CD4-positive, alpha-beta T cell treated with Interleukin-2 at 100 ng/mL for 4 hours (primary cell): Measurements from ENCODE around the gene USF3.
"Not testable (repeated sequence)": the region's sequence is repeated elsewhere in the genome, so short reads cannot be mapped to it uniquely, and the experiment has no call there.

ENCODE experiments used
- DNase-seq: peaks from one replicate; pipeline ENCODE4 v3.0.0-alpha.2; 2020; ENCODE audit warnings: low spot score

USF3 gene

DNA sequence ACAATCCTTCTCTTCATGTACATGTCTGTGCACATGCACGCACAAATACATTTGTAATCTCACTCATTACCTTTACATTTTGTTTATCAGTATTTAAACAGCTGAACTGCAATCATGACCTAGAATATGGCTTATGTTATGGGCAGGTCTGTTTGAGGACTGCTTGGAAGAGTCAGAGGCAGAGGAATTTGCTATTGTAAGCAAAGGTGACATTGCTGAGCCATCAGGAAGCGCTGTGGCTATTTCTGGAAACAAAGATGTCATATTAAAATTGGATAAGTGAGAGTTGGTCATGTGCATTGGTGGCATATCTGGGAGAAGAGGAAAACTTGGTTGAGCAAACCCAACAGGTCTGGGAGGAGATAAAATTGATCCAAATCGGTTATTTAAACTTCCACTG lies 41.6 kb downstream of the USF3 start:
- no peak for DNase-seq

- DNase-seq = no peak
Measured at GRCh38 chr3:113654310-113654709, 42.1 kb downstream of the USF3 start.

DNA sequence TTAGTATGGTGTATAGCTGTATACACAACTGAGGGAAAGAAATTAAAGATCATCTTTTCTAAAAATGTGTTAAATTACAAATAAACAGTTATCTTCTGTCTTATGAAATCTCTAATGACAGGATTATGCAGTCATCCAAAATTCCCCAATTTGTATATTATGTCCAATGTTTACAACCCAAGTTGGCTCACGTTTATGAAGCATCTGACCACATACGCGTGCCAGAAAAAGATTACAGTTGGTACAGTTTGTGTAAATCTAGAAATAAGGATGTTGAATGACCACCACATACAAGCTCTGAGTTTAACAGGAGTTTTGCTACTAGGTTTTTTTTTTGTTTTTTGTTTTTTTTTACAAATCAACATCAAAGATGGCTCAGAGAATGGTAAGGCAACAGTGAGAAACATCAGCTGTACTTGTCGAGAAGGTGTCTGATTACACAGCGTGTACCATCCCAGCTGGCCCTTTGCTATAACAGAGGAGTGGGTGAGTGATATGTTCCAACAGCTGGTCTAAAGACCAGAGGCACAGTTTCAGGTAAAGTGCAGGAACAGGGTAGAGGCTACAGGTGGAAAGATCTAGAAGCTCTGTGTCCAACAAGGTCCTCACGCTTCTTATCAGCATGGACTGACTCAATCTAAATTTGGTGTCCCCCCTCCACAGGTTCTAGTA lies 47.1 kb downstream of the USF3 start:
- DNase-seq = no peak

GRCh38 chr3:113648524-113648923 lies 47.9 kb downstream of the USF3 start:
- no peak for DNase-seq

DNA sequence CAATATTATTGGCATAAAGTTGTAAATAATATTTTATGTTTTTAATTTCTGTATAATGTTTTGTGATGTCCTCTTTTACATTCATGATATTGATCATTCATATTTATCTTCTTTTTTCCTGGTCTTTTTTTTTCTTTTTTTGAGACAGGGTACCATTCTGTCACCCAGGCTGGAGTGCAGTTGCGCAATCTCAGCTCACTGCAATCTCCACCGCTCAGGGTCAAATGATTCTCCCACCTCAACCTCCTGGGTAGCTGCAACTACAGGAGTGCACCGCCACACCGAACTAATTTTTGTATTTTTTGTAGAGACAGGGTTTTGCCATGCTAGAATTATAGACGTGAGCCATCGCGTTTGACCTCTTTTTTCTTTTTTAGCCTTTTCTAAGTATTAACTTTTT lies 52.9 kb downstream of the USF3 start:
- no peak for DNase-seq

GRCh38 chr3:113638910-113639309 lies 57.5 kb downstream of the USF3 start:
- DNase-seq = no peak

DNA sequence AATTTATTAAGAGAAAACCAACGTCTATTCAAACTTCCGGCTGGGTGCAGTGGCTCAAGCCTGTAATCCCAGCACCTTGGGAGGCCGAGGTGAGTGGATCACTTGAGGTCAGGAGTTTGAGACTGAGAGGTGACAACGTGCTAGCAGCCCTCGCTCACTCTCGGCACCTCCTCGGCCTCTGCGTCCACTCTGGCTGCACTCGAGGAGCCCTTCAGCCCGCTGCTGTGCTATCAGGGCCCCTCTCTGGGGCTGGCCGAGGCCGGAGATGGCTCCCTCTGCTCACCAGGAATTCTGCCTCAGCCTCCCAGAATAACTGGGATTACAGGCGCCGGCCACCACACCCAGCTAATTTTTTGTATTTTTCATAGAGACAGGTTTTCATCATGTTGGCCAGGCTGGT lies 58.7 kb downstream of the USF3 start:
- DNase-seq = no peak

DNA sequence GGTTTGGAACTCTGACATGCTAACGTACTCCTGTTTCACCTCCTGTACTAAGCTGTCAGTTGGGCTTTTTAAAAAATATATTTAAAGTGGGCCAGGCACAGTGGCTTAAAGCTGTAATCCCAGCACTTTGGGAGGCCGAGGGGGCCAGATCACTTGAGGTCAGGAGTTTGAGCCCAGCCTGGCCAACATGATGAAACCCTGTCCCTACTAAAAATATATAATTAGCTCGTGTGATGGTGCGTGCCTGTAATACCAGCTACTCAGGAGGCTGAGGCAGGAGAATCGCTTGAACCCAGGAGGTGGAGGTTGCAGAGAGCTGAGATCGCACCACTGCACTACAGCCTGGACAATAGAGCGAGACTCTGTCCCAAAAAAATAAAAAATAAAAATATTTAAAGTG lies 60.4 kb downstream of the USF3 start:
- not testable (repeated sequence) for DNase-seq

DNA sequence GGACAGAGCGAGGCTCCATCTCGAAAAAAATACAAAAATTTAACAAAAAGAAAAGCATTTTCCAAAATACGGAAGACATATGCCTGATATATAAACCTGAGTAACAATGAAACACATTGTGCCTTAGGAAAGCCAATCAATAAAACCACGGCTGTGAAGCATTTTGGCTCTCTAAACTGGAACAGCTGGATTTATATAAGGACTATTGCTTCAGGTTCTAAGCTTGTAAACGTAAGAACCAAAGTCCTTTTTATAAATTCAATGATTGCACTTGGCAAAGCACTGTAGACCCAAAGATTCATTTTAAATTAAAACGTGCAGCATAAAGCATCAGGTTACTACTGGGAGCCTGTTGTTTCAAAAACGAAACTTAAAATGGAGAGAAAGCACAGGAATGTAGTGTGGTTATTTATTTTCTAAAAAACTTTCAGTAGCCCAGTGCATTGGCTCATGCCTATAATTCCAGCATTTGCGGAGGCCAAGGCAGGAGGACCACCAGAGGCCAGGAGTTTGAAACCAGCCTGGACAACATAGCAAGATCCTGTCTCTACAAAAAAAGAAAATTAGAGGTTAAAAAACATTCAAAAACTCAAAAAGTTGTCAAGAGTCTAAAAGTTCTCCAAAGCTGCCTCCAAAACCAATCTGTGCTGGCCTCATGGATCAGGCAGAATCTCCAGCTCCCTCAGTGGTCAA lies 61.5 kb downstream of the USF3 start:
- no peak for DNase-seq

DNA sequence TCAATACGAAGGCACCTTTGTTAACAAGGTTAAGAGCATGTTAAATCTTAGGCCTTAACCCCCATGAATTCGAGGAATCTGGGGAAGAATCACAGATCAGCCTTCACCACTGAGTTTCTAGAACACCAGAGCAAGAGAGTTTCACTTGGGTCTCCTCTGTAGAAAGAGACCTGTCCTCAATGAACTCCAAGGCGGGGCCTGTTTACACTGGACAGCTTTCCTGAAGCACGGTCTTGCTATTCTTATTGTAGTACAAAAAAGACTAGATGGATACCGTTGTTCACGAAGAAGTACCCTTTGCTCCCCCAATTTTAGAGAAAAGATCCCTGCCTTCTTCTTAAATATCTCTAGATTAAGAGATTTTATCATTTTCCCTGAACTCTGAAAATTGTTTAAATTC lies 64.9 kb downstream of the USF3 start:
- DNase-seq = no peak

GRCh38 chr3:113630956-113631542 lies 65.4 kb downstream of the USF3 start:
- no peak for DNase-seq

DNA sequence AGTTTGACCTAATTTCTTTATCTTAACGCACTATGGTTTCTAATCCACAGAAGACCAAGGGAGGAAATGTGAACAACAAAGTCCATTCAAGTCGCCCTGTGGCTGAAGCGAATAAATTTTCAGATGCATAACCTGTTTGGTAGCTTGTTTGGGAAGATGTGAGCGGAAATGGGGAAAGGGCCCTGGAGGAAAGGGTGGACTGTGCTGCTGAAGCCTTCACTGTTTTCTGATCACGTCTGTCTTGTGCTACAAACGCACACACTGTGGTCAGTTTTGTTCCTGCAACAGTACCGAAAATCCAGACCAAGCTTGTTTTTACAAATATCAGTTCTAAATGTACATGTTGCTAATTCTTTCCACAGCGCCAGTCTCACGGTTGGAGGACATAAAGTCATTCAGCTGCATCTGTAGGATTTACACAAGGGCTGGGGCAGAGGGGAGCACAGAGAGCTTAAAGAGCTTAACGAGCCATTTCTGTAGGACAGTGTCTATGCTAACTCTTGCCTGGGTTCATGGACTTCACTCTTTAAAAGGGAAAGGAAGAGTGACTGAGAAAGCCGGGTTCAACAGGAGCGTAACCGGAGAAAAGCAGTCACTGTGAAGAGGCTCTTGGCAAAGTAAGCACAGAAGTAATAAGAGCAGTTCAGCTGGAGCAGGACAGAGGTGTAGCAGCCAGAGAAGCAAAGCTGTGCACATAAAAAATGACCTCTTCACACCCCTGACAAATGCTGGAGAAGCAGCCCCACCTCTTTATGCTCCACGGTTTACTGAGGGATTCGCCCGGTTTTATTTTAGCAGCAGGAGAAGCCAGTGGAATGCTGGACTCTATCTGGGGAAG lies 66.6 kb downstream of the USF3 start:
- DNase-seq = no peak

DNA sequence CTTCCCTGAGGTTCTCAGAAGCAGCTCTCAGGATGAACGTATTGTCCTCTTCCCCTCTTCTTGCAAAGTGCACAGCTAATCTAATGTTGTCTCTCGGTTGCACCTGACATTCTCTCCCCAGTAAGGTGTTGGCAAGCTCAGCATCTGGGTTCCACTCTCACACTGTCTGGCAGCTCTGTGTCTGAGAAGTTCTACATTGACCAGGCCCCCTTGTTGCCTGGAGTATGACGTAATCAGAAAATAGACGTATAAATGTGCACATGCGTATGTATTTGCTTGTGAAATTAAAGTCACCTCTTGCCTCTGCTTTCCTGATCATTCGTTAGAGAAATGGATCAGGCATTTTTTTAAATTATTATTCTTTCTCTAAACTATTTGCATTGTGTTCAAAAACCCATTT lies 67.7 kb downstream of the USF3 start:
- no peak for DNase-seq

DNA sequence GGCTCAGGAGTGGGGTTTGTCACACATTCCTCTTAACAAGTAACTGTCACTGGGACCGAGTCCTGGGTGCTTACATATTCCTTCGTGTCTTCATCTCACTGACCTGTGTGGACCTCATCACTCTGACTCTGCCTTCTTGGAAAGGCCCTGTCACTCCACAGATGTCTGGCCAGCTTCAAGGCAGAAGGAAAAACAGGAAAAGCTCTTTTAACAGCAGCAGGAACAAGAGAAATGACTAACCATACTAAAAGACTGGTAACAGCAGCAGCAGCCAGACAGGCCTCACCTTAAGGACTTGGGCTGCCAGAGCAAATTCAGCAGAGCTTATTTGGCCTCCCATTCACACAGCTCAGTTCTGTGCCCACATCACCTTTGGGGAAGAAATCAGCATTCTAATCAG lies 68.1 kb downstream of the USF3 start:
- no peak for DNase-seq

- DNase-seq = peak; percentile 4
Measured at GRCh38 chr3:113626503-113627371, 69.7 kb downstream of the USF3 start.

DNA sequence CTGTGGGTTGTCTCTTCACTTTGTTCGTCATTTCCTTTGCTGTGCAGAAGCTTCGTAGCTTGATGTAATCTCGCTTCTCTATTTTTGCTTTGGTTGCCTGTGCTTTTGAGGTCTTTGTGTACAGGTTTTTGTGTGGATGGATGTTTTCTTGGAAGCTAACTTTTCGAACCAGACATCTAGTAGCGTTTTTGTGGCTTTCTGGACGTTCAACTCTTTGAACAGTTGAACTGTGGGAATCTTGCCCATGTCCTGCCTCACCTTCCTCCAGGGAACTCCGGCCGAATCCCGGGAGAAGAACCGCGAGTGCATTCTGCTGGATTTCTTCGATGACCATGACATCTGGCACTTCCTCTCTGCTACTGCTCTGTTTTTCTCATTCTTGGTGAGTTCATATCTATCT lies 70.6 kb downstream of the USF3 start:
- no peak for DNase-seq

DNA sequence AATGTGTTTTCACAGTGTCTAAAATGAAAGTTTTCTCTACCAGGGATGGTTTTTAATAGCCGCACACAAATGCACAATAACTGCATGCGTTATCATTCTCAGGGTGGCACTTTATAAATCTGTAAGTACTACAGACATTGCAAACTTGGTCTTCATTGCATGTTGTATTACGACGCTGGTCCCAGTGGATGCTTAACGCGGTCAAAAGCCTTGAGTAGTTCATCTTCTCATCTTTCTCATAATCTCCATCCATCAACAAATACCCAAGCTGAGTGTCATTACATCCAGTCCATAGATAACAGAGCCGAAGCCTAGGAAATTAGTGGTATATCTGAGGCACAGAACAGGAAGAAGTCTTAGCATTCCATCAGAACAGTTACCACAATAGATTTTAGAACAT lies 72.6 kb downstream of the USF3 start:
- DNase-seq = no peak

- no peak for DNase-seq
Measured at GRCh38 chr3:113623324-113623723, 73.1 kb downstream of the USF3 start.

GRCh38 chr3:113620091-113620490 lies 76.4 kb downstream of the USF3 start:
- no peak for DNase-seq

DNA sequence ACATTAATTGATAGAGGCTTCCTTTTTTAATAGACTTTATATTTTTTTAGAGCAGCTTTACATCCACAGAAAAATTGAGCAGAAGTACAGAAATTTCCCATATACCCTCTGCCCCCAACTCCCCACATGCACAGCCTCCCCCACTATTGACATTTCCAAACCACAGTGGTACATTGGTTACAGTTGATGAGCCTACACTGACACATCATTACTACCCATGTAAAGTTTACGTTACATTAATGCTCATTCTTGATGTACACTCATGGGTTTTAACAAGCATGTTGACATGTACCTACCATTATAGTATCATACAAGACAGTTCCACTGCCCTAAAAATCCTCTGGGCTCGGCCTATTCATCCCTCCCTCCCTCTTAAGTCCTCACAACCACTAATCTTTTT lies 78.7 kb downstream of the USF3 start:
- DNase-seq = no peak

DNA sequence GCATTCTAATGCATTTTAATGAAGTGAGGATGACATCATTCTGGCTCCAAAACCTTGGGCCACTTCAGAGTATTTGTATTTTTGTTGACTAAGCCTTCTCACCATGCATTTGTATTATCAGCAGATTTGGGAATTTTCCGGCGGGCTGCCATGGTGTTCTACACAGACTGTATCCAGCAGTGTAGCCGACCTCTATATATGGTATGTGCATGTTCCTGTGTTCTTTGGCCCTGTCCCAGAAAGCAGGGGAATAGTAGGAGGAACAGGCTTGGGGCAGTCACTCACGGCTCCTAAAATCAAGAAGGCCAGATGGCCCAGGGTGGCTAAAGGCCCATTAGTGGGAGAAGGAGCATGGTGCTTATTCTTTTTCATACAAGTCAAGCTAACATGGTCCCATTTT lies 80.5 kb downstream of the USF3 start:
- DNase-seq = no peak

DNA sequence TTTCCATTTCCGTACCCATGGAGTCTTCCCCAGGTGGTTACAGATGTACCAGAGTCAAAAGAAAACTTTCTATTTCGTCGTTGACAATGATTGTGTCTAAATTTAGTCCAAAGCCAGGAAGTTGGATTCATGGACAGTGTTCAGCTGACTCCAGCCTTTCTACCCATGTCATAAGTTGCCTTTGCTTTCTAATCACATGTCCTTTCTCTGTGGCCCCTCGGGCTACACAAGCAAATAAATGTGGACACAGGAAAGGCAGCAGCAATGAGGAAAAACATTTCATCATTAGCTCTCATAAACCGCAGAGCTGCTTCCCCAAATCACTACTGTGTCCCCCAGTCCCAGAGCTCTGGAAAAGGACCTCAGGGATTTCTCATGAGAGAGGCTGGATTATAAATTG lies 82.0 kb downstream of the USF3 start:
- no peak for DNase-seq
